Inflammatory macrophage treated with lipopolysaccharide for 1 hour (primary cell): ENCODE results near the gene PSMD6.

Source experiments
- DNase-seq, 2 donors: peaks; one replicate each; pipeline ENCODE4 v3.0.0-alpha.2; 2020 to 2022

Gene PSMD6

DNA sequence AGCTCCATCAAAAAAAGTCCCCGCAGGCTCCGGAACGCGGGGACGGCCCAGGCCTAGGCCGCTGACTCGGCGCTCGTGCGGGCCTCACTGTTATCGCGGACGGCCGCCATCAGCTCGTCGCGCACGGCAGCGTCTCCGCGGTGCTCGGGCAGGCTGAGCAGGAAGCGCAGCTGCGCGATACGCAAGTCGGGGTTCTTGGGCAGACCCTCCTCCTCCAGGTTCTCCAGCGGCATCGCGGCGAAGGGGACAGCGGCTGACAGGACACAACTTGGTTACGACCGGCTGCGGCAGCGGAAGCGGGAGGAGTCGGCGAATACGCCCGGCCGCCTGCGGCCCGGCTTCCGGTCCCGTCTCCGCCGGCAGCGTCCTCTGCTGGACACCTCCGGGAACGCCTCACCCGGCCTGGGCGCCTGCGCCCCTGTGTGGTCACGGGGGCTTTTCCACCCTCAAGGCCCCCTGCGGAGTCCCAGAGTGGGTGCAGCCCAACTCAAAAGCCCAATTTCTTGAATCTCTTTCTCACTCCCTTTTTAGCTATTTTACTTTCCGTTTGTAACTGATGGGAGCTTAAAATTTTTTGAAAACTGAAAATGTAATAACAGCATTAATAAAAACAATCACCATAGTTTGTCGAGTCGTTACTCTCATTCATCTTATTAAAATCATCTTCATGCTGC is at the start of gene PSMD6:
Gene PSMD6, minus strand, starts transcription at position 308 of the 674 bp plus-strand sequence. Its CDS starts 75 bp downstream, at position 233.
- peak; percentile 78 to 96 for DNase-seq

DNA sequence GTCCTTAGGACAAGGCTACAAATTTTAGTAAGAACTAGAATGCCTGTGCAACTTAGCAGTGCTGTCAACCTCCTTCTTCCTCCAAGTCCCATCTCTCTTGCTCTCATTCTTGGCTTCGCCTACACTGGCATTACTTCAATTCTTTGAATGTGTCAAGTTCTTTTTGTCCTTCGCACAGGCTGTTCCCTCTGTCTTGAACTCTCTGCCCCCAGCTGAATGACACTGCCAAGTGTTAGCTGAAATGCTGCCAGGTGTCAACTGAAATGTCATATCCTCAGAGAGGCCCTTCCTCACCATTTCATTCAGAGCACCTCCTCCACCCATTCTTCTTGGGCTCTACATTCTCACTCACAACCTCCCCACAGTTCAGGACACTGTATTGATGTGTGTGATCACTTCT is 48.8 kb upstream of the PSMD6 start:
- no peak for DNase-seq

DNA sequence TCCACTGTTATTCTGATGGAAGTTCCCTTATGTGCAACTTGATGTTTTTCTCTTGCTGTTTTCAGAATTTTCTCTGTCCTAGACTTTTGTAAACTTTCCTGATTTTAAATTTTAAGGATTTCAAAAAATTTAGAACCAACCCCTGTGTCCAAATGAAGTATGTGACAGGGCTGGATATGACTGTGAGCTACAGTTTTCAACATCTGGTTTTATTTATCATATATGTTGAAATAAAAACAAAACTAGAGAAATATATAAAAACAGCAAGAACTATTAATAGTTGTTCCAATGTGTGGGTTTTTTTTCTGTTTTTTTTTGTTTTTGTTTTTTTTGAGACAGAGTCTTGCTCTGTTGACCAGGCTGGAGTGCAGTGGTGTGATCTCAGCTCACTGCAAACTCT is 47.4 kb upstream of the PSMD6 start:
- no peak for DNase-seq

DNA sequence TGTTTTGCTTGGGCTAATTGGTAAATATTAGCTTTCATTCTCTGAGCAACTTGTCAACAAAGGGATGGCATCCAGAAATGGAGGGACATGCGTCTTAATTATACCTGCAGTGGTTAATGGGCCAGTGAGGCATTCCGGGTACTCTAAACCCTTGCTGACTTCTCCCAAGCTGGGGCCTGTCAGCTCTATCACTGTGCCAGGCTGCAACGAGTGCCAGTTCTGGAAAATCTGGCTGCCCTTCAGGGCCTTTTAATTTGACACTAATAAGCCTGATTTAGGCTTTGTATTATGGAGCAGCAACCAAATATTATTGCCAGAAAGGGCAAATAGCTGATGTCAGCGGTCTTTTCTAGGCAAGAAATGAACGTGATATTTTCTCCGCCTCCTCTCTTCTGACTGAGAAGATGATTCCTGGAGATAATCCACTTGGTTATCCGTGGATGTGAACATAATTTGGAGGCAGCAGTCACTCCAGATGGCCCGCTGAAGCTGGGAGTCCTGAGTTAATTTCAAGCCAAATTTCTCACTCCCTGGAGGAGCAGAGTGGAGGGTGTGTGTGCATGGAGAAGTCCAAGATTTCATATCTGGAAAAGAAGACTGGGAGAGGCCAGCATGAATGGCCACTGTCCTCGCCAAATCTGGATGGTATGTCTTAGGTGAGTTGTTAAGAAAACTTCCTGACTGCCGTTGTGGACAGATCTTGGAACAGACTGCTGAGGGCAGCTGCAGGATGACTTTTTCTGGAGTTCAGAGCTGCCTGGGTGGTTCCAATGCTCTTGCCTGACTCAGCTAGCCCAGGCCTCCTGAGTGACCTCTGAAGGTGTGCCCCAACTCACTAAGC is 44.4 kb upstream of the PSMD6 start:
- DNase-seq: no peak

DNA sequence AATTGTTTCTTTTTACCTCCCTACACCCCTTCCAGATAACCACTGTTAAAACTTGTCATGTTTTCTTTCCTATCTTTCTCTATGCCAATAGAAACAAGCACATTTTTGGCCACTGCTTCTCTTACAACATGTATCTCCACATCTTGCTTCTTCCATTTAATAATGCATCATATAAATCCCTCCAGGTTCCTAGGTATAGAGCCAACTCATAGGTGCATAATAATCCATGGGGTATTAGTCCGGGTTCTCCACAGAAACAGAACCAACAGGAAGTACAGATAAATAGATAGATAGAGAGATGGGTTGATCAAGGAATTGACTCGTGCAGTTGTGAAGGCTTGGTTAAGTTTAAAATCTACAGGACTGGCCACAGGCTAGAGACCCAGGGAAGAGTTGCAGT is 41.5 kb upstream of the PSMD6 start:
- no peak for DNase-seq

DNA sequence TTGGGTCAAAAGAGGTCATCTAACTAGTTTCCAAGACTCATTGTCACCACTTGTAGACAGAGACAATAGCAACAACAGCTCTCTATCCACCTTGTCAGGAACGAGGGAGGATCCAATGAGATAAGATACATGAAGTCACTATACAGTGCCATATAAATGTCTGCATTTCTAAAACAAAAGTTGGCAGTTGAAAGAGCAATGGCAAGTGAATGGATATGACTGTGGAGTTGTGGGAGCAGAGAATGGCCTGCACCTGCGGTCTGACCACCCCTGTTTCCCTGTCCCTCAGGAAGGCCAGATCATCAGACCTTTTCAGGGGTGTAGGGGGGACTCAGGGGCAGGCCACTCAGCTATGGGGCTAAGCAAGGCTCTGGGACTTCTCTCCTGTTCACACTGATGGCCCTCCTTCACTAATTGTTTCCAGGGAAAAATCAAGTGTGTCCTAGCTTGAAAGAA is 40.7 kb upstream of the PSMD6 start:
- no peak for DNase-seq

DNA sequence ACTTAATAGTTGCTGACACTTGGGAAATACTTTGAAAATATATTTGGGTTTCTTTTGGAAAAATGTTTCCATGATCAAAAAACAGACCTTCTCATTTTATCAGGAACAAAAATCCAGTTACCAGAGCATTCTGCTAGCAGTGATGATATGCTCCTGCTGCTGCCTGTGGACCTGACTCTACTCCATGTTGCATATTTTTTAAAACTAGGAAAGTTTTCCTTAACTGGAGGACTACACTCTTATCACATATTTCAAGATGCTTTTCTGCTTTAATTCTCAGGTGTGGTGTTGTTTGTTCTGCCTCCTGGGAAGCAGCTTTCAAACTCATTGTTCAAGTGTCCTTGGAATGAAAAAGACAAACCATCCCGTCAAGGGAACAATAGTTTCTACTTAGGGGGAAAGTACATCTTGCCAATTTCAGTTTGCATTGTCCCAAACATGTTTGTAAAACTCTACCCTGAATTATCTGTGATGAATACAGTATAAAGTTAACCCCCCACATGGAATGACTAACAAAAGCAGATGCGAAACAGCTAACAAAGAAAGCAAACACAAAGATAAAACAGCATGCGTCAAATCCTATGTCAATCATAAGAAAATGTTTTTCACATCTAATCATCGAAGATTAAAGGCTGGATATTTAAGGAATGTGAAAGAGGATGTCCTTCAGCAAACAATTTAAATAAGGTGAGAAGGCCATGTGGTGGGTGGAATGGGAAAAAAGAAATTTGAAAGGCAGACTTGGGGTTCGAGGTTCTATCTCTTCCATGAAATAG is 40.1 kb upstream of the PSMD6 start:
- no peak for DNase-seq

DNA sequence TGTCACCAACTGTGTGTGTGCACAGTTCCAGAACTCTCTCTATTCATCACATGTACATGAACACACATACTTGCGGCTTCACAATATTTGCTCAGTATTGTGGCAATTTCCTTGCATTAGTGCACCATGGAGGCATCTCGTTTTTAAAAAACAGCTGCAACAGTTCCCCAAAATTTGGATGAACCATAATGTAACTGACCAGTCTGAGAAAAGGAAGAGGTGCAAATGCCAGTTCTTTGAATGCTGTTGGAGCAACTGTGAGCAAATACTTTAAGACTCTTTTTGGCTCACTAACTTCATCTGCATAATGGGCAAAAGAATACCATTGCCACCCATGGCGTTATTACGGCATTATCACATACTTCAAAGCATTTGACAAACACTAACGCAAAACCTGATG is 38.3 kb upstream of the PSMD6 start:
- no peak for DNase-seq

DNA sequence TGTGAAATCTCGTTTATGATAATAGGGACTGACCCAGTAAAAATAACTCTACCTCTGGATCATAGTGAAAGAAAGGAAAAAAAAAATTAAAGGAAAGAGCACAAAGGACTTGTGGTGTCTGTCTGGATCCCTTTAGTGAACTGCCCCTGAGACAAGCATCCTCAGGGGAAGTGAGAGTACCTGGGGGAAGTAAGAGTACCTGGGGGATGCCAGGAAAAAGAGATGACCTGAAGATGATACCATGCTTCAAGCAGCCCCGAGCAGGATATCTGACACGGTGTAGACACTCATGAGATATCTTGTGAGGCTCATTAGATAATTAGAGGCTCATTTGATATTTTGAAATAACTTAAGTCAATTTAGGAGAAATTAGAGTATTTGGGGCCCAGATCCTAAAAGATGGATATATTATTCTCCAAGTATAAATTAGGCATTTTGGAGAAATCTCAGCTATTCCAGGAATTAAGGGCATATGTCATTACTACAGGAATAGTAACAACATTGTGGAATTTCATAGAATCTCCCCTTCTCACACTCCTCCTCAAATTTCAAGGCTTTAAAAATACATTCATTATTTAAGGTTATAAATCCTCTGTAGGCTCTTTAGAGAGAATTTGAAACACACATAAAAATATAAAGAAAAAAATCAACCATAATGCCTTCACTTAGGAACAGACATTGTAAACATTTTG is 36.3 kb upstream of the PSMD6 start:
- DNase-seq: no peak

DNA sequence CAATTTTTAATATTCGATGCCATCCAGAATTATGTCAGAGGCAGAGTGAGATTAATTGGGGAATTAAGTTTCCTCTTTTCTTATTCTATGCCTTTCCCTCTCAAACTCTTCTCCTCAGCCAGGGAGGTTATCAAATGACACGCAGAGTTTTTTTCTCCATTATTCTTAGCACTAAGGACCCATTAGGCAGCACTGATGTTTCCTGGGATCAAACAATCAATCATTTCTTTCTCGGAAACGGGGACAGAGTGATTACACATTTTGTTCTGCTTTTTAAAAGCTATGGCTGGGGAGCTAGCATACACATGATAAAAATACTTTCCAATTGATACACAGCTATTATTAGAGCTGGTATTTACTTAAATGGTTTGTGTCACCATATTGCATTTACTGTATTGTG is 35.3 kb upstream of the PSMD6 start:
- DNase-seq: no peak

DNA sequence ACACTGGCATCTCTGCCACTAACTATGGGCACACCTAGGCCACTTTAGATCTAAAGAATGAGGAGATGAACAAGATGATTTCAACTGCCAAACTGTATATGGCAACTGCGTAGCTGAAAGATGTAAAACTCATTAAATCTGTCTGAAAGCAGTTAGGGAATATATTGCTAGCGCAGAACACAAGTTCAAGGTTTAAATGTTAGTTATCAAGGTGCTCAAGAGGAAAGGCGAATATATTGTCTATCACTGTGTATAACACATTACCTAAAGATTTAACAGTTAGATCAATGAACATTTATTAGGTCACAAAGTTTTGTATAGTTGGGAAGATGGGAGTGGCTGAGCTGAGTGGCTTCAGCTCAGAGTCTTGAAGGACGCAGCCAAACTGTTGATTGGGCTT is 33.9 kb upstream of the PSMD6 start:
- DNase-seq: no peak

DNA sequence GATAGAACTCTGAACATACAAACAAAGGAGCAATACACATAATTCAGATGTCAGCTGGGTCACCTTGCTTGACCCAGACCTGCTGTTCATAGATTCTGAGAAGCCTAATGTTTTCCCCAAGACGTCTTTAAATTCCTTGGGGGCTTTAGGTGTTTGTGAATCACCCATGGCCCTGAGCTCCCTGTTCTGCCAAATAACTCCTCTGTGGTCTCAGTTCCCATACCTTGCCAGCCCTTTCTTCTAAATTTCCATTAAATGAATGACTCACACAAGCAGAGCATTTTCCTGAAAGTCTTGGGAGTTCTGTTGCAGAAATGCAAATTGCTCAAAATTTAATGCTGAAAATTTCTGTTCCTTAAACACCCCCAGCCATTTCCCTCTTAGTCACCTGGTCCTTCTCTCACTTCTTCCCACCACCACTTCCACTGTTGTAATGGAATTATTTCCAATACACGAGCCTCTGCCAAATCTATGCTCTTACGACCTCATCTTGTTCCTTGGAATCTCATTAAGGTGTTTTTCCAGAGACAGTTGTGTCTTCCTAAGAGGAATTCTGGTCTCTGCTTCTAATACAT is 33.4 kb upstream of the PSMD6 start:
- DNase-seq: no peak

DNA sequence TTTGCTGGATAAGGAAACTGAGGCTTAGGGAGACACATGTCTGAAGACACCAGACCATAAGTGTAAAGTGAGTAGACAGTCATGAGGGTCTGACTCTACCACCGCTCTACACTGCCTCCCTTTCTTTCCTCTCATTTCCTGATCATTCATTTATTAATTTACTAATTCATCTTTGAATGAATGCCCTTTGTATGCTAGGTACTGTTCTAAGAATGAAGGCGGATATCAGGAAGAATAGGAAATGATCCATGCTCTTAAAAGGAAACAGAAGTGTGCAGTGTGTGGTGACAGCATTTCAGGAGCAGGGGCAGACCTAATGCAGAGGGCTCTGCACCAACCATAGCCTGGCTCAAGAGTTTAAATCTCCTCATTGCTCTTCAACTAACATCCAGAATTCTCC is 31.8 kb upstream of the PSMD6 start:
- DNase-seq: no peak

DNA sequence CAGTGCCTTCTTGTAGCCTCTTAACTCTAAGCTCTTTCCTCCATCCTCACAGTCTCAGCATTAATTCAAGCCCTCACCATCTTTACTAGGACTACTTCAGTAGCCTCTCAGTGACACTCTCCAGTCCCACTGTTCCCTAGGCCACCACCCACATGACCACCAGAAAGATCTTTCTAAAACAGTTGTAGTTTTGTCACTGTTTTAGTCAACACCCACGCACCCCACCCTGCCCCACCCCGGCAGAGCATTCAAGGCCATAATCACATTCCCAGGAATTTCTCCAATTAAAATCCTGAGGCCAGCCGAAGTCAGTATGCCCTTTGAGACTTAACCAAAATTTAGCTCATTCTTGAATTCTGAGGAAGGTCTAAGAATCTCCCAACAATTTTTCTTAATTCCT is 31.2 kb upstream of the PSMD6 start:
- no peak for DNase-seq

DNA sequence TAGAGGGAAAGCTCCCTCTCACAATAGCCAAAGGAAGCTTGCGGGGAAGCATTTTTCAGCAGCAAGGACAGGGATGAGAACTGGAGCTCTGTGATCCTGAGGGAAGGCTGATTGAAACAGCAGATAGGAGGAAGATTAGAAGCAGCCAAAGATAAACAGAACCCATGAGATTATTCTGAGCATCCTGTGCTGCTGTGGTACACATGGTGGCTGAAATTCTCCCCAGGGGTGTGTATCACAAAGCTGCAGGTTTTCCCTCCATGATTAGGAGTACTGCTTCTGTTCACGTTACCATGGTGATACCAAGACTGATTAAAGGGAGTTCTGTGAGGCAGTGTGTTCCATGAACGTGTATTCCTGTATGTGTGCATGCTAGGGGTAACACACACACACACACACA is 30.3 kb upstream of the PSMD6 start:
- DNase-seq: no peak

DNA sequence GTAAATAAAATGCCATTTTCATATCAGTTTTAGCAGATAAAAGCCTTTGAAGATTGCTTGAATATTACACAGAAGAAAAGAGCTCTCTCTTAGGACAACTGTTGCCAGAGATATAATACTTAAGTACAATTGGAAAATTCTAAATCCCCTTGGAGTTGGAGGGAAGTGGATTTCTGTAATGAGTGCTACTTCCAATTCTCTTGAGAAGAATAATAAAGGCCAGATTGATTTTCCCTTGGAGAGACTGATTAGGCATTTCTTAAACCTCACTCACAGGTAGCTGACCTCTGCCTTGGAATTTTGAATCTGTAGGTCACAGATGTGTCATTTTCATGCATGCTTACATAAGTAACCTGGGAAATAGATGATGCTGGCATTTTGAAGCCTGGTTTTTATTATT is 29.8 kb upstream of the PSMD6 start:
- DNase-seq: no peak

DNA sequence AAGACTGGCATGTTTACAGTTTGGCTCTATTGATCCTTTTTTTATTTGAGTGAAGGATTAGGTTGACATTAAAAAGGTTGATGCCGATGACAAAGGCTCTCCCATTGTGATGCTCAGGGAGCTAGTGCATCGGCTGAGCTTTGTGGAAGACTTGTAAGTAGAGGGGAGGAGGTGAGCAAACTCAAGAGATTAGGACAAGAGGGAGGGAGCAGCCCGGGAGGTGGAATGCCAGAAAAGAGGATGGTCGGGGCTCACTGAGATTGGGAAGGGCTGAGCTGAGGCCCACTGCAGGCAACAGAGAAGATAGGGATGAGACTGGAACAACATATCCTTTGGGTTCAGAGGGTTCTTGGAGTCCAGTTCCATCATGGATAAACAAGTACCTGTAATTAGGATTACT is 26.5 kb upstream of the PSMD6 start:
- no peak for DNase-seq

DNA sequence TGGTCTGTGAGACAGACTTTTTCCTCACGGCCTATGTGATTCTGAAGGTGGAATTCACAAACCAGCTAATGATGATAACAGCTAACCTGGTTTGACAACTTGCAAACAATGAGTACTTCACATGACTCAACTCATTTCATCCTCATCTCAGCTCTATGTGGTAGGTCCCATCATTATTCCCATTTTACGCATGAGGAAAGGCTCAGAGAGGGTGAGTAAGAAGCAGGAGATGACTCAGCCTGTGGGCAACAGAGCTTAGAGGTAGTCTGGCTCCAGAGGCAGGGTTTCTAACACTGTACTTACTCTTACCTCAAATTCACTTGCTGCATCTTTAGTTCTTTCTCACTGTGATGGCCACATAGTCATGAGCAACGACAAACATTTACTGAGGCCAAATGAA is 25.8 kb upstream of the PSMD6 start:
- DNase-seq: no peak

DNA sequence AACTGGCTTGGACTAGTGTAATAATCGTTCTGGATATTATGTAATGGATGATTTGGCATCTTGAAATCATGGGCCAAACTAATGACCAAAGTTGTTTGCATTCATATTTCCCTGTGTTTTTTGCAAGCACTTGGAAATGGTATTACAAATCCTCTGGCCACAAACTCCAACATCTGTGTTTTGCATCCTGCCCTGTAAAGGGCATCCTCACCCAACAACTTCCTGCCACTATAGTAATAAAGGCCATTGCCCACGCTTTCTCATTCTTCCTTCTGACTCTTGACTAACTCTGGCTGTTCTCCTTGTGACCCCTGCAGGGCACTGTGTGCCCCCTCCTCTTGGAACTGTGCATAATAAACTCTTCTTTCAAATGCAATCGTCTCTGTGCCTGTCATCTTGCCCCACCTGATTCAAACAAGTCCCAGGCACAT is 25.4 kb upstream of the PSMD6 start:
- DNase-seq: peak; percentile 4 to 7

DNA sequence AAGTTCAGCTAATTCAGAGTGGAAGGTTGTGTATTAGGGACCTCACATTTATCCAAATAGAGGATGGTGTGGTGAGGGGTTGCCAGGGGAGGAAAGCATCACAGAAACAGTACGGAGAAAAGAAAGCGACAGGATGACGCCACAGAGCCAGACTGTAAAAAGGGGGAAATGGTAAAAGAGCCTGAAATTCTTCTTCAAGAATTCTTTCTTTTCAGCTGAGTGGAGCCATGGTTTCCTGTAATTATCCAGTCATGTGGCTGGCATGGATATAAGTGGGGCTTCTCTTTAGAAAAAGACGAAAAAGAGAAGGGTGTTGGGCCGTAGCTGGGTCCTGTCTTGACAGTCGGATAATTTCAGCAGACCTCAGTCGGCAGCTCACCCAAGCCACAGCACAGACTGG is 24.5 kb upstream of the PSMD6 start:
- DNase-seq: no peak

DNA sequence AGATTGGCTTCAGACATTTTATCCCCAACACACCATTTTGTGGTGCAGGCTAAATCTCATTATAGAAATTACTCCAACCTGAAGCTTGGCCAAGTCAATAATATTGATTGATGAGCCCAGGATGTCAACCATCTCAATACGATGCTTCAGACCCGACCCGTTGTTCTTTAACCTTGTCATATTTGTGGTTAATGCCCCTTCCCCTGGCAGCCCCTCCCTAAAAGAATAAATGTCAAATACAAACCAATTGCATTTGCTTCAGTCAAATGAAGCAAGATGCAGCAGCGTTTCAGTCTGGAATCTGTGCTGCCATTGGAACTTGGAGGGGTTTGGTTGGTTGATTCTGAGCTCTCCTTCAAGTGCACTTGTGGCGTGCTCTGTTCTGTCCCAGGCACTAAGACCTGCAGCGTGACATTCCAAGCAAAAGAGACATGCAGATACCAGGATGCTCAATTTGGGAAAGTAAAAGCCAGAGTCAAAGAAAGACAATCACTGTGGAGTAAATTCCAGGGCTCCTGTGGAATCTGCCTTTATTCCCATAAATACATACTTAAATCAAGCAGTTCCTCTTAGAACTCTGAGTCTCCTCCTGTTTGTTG is 23.8 kb upstream of the PSMD6 start:
- no peak for DNase-seq

DNA sequence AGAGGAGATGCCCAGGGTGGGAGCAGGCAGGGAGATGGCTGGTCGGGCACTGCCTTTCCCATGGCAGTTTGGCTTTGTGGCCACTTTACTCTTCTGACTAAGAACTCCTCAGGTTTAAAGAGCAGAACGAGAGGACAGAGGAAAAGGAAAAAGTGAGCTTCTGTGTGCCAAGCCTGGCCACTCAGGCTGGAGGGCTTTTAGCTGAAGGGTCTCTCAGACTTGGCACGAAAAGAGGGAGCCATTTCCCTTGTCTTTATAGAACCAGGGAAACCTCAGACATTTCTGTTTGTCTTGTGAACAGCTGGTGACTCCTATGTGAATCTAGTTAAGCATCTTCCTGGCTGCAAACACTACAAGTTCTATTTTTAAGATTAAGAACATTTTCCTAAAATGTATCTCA is 23.3 kb upstream of the PSMD6 start:
- no peak for DNase-seq
